AG10803 (cell line): ENCODE results near the gene THRB.

Source experiments
- DNase-seq: peaks from one replicate; pipeline ENCODE4 v3.0.0; 2010; ENCODE audit warnings: low read depth
- H3K4me3 ChIP-seq: 2 replicates; pipeline ENCODE4 v1.5.1; 2011; ENCODE audit warnings: mild to moderate bottlenecking, low read length, control low read depth
- TF ChIP-seq, protein P1 (sequence below): conservative IDR thresholded peaks from 2 replicates; pipeline ENCODE4 v1.5.1; 2011; ENCODE audit warnings: mild to moderate bottlenecking, low read length, control low read depth, inconsistent platforms

THRB gene

DNA sequence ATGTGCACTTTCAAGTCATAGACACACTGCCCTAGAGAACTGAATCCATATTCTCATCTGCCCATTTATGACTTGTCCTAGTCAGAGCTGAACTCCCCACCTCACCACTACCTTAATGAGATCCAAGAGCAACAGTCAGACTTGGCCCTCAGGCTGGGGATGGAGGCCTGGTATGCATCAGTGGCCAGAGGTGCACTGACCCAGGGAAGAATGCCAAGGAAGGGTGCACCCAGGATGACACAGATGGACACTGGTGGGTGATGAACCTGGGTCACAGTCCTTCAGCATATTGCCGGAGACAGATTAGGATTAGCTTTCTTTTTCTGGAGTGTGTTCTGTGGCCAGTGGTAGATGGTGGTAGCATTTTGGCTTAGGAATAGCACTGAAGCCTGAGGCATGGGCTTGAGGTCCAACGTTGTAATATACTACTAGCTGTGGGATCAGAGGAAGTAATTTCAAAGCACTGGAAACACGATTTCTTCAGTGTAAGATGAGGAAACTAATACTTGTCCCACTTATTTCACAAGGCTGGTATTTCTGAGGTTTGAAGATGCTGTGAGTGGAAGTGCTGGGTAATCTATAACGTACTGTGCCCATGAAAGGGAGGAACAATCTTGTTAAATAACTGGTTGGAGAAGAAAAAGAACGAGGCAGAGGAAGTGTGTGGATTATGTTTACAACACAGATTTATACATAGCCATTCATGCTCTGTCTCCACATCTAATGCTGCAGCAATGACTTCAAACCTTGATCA lies 265.0 kb downstream of the THRB start:
- no peak for DNase-seq
- H3K4me3 ChIP-seq, result no peak overlapping the region
- TF ChIP-seq, protein P1, sequence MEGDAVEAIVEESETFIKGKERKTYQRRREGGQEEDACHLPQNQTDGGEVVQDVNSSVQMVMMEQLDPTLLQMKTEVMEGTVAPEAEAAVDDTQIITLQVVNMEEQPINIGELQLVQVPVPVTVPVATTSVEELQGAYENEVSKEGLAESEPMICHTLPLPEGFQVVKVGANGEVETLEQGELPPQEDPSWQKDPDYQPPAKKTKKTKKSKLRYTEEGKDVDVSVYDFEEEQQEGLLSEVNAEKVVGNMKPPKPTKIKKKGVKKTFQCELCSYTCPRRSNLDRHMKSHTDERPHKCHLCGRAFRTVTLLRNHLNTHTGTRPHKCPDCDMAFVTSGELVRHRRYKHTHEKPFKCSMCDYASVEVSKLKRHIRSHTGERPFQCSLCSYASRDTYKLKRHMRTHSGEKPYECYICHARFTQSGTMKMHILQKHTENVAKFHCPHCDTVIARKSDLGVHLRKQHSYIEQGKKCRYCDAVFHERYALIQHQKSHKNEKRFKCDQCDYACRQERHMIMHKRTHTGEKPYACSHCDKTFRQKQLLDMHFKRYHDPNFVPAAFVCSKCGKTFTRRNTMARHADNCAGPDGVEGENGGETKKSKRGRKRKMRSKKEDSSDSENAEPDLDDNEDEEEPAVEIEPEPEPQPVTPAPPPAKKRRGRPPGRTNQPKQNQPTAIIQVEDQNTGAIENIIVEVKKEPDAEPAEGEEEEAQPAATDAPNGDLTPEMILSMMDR, result no peak

DNA sequence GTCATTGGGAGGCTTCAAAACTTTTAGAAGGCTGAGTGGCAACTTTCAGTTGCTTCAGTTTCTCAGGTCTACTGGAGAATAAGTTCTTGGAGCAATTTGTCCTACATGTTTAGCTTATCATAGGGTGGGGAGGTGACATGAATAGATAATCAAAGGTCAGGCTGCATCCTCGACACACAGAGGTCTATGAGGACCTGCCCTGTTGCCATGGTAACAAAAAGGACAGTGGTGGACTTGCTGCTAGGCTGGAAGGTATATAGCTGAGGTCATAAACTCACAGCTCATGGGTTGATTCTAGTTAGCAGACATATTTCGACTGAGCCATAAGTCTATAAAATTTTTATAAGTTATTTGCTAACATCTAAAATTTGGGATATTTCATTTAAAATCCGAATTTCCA lies 267.0 kb downstream of the THRB start:
- TF ChIP-seq, protein P1, result no peak
- no peak for DNase-seq
- H3K4me3 ChIP-seq, result no peak overlapping the region

DNA sequence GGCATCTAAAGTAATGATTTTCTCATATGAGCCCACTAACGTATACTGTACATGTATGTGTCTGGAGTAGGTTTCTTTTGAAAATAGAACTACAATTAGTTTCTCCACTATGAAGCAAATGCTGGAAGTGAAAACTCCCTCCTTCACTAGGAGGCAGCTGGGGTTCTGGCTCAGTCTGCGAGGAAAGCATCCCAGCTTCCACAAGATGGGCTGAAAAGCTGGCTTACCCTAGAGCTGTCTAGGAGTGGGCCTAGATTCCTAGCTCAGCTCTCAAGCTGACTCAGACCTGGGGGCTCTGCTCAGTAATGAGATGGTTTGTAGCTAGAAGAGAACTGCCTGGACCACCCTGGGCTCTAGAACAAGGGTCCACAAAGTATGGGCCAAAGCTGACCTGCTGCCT lies 268.3 kb downstream of the THRB start:
- no peak for DNase-seq
- TF ChIP-seq, protein P1, result no peak
- H3K4me3 ChIP-seq, result no peak overlapping the region

DNA sequence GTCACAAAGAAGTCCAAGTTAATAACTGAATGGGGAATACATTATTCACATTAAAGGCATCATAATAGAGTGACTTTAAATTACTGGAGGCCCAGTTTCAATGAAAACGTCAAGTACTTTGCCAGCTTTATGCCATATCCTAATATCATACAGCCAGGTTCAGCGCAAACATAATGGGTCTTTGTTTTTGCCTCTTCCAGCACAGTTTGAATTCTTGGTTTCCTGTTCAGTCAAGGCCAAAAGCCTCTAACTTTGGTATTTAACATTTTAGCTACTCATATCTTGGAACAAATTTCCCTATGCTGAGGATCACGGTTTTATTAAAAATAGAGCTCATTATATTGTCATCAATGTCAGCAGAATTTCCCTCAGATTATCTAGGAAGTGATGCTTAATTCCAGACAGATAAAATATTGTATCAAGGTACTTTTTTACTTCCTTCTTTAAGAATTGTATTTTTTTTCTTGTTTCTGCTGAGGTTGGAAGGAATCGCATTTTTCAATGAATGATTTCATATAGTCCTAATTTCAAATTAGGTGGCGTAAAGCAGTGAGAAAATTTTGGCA lies 269.2 kb downstream of the THRB start:
- TF ChIP-seq, protein P1, result no peak
- no peak overlapping the region for H3K4me3 ChIP-seq

DNA sequence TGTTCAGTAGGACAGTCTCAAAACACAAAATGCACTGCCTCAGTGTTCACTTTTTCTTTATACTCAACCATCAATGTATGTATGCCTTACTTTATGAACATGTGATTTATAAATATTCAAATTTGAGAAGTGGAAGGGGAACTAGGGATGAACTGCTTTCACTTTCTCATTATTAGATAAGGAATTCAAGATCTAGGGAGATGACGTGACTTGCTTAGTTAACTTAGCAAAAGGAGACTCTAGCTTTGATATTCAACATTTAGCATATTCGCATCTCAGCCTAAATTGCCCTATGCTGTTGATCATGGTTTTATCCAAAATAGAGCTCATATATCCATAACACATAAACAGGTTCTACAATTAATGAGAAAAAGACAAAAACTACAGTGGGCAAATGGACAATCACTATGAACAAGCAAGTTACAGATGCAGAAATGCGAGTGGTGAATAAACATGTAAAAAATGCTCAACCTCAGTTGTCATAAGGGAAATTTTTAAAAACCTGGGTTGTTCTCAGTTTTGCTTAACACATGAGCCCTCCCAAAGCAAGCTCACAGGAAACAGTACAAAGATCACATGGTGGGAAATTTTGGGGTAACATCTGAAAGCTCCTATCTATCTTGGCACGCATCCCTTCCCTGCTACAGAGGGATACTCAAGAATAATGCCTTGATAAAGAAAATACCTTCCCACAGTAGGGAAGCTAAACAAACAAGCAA lies 269.8 kb downstream of the THRB start:
- DNase-seq, result no peak
- no peak overlapping the region for H3K4me3 ChIP-seq
- TF ChIP-seq, protein P1, result no peak

More for the DNA sequence above, 269.2 kb downstream of the THRB start:
- no peak for DNase-seq

DNA sequence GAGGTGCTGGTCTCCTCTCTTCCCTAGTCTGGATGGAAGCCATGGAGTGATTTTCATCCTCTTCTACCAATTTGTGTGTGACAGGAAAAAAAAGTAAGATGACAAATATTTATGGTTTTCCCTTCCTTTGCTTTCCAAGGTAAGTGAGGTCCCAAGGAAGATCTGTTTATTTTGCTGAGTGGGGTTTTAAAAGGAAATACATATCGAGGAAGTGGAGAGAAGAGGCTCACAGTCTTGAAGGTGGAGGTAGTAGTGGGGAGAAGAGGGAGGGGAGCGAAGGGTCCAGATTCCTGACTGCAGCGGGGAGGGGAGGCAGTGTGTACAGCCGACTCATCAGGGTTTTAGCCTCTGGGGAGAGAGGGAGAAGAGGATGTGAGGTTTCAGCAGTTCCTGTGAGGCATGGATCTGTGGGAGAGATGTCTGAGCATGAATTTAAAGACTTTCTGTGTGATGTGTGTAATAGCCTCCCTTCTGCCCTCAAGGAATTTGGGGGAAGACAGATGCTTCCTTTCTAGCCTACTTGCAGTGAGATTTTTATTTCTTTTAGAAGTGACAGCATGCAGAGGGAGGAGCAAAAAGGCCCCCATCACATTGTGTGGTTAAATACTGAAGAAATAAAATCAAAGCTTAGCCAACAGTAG lies 272.4 kb downstream of the THRB start:
- TF ChIP-seq, protein P1, result no peak
- H3K4me3 ChIP-seq, result no peak overlapping the region
- DNase-seq, result peak; percentile 89
